ENCODE measurements around the gene C1orf35. TPM values are rescaled to one million over a fixed set of nuclear protein-coding genes. Genes with fewer than 3 reads are reported as not detected.
A peak's percentile ranks its signal among the peaks of the same experiment; 100 is the strongest.

C1orf35 gene
- polyA plus RNA-seq, 1 experiment: 6.2 TPM

DNA sequence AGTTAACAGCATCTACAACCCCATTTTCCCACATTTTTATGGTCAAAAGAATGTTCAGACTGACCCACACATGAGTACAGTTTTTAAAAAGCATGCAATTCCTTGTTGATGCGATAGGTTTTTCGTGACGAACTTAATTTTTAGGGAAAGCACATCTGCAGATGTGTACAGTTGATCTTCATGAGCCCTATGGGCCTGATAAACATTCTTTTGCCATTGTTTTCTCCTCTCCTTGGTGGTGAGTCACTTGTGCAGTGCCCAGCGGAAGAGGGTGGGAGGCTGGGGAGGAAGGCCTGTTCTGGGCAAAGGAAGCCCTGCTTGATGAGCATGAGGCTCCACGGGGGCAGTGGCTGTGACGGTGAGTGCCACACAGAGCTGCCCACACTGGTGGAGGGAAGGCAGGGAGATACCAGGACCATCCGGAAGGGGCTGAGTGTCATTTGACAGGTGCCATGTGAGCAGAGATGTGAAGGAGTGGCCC lies 15.3 kb downstream of the C1orf35 start:
- peak; percentile 68 for DNase-seq (ENCODE audit: low read depth)
- Histone ChIP-seq H3K36me3 (ENCODE audit: control insufficient read depth, insufficient read depth, low read length) (peaks cover 22% of the 10 kb centered on the region), H3K27me3 (ENCODE audit: control insufficient read depth, insufficient read depth, low read length) (no peaks in the 10 kb centered on the region), H3K4me3 (ENCODE audit: low read depth, low read length) (no peak overlapping the region)
- 0 out of 2 replicates have a peak, but pooled peaks have one; percentile 15 for TF ChIP-seq CTCF (IDR thresholded peaks at IDR 0.05; ENCODE audit: insufficient read depth, low read depth, low read length)
- ChIA-PET CTCF (interaction anchor here (0.7 to 1.6 kb wide), 4 partner anchors 19 to 414 kb away, joined by 3 to 4 read pairs (median 3); no protein-coding TSS in a partner anchor), POLR2A (no interaction called here)

DNA sequence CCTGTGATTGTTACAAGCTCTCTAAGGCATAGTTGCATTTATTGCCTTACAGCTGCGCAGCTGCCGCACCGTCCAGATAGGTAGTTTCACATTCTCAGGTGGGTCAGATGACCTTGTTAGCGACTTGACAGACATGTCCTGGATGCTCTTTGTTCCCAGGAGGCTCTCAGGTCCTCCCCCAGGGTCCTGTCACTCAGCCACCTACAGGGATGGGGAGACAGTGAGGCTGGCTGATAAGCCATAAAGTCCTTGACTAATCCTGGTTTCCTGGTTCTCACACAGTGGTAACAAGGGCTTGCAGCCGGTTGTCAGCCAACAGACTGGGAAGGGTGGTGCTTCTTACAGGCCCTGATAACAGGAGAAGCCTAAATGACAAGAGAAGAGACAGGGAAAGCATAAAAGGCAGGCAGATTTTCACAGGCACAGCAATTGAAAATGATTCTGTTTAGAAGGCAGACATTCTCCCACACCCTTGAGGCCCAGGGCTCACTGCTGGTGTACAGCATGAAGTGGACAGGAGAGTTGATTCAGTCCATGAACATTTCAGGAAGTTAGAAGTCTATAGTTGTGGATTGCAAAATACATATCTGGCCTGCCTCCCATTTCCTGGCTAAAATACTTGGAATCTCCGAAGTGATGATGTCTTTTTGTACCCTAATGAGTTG lies 17.7 kb downstream of the C1orf35 start:
- H3K4me3 ChIP-seq (ENCODE audit: low read depth, low read length): peak overlapping the region; percentile 97
- no peaks in the 10 kb centered on the region for H3K27me3 ChIP-seq (ENCODE audit: control insufficient read depth, insufficient read depth, low read length)
- CTCF ChIA-PET: no interaction called here
- POLR2A ChIA-PET: no interaction called here
- TF ChIP-seq CTCF (IDR thresholded peaks at IDR 0.05; ENCODE audit: insufficient read depth, low read depth, low read length): no peak
- H3K36me3 ChIP-seq (ENCODE audit: control insufficient read depth, insufficient read depth, low read length): peaks cover 17% of the 10 kb centered on the region
- peak; percentile 40 for DNase-seq (ENCODE audit: low read depth)

DNA sequence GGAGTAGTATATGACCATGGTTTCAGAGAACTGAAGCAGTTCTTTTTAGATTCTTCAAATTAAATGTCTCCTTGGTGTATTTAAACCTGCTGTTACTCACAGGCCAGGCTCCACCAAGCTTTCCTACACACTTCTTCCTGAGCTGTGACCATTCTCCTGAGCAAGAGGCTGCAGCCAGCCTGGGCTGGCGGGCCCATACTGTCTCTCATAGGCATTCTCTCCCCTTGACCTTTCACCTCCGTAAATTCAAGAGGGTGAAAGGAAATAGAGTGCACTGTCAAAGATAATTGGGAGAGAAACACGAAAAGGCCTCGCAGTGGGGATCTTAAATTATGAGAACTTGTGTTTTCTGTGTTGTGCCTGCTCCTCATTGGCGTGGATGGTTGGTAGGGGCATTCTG lies 18.3 kb downstream of the C1orf35 start:
- TF ChIP-seq CTCF (IDR thresholded peaks at IDR 0.05; ENCODE audit: insufficient read depth, low read depth, low read length): no peak
- POLR2A ChIA-PET: interaction anchor here (1.0 kb wide), 1 partner anchor 25 kb away, joined by 3 read pairs; no protein-coding TSS in a partner anchor
- H3K36me3 ChIP-seq (ENCODE audit: control insufficient read depth, insufficient read depth, low read length): peaks cover 13% of the 10 kb centered on the region
- H3K4me3 ChIP-seq (ENCODE audit: low read depth, low read length): peak overlapping the region; percentile 97
- no peaks in the 10 kb centered on the region for H3K27me3 ChIP-seq (ENCODE audit: control insufficient read depth, insufficient read depth, low read length)
- no peak for DNase-seq (ENCODE audit: low read depth)
- CTCF ChIA-PET: interaction anchor here (1.0 kb wide), 1 partner anchor 321 kb away, joined by 5 read pairs; no protein-coding TSS in a partner anchor

DNA sequence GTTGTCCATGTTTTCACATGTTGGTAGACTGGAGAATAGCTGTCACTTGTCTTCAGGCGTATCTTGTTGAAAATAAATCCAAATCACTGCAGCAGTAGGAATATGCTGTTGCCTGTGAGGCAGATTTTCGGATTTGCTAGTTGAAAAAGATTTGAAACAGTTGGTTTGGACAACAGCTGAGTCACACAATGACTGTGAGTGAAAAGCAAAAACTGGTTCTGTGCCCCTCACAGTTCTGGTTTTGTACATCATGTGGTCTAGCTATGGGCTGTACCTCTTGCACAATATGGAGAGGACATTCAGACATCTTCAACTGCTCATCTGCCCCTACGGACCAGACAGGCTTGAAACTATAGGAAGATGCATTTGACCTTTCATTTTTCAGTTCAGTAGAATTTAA lies 18.8 kb downstream of the C1orf35 start:
- Histone ChIP-seq H3K36me3 (ENCODE audit: control insufficient read depth, insufficient read depth, low read length) (peaks cover 13% of the 10 kb centered on the region), H3K4me3 (ENCODE audit: low read depth, low read length) (peak overlapping the region; percentile 97), H3K27me3 (ENCODE audit: control insufficient read depth, insufficient read depth, low read length) (no peaks in the 10 kb centered on the region)
- peak; percentile 34 for DNase-seq (ENCODE audit: low read depth)
- no peak for TF ChIP-seq CTCF (IDR thresholded peaks at IDR 0.05; ENCODE audit: insufficient read depth, low read depth, low read length)
- POLR2A ChIA-PET: interaction anchor here (1.0 kb wide), 1 partner anchor 25 kb away, joined by 3 read pairs; no protein-coding TSS in a partner anchor
- CTCF ChIA-PET: interaction anchor here (0.6 to 1.0 kb wide), 2 partner anchors 145 to 320 kb away, joined by 3 to 5 read pairs; no protein-coding TSS in a partner anchor

DNA sequence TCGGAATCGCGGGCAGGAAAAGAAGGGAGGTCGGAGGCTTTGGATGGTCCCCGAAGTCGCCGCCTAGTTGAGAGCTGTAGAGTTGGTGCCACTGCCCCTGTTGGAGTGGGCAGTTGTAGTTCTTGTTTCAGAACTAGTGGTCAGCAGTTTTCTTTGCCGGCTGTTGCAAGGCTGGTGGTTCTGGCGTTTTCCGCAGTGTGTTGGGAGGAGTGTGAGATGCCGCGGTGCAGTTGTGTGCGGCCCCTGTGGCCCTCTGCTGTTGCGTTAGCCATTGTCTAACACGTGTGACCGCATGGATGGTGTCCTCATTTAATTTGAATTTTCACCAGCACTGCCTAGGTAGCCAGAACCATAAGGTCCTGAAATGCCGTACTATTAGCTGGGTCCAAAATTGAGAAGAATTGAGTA lies 19.2 kb downstream of the C1orf35 start:
- 0 out of 2 replicates have a peak, but pooled peaks have one; percentile 9 for TF ChIP-seq CTCF (IDR thresholded peaks at IDR 0.05; ENCODE audit: insufficient read depth, low read depth, low read length)
- POLR2A ChIA-PET: interaction anchor here (1.0 kb wide), 1 partner anchor 26 kb away, joined by 3 read pairs; no protein-coding TSS in a partner anchor
- Histone ChIP-seq H3K27me3 (ENCODE audit: control insufficient read depth, insufficient read depth, low read length) (no peaks in the 10 kb centered on the region), H3K36me3 (ENCODE audit: control insufficient read depth, insufficient read depth, low read length) (peaks cover 8% of the 10 kb centered on the region), H3K4me3 (ENCODE audit: low read depth, low read length) (peak overlapping the region; percentile 97)
- CTCF ChIA-PET: interaction anchor here (0.6 to 1.0 kb wide), 3 partner anchors 83 to 320 kb away, joined by 3 to 5 read pairs (median 3); no protein-coding TSS in a partner anchor
- DNase-seq (ENCODE audit: low read depth): no peak

All from BJ (cell line).